Sigmoid colon (tissue), 7 donors: ENCODE measurements around the gene LAS1L. TPM values are rescaled to one million over a fixed set of nuclear protein-coding genes. Genes with fewer than 3 reads are reported as not detected.
"Not testable (repeated sequence)": the region's sequence is repeated elsewhere in the genome, so short reads cannot be mapped to it uniquely, and the experiment has no call there.

Source experiments
- DNase-seq: peaks from one replicate; pipeline ENCODE4 v3.0.0-alpha.2; 2019
- H3K27ac ChIP-seq, 4 donors: fragments of 200-600 bp; sonication (generic); one replicate each; pipeline ENCODE4 v1.5.1; 2016 to 2019; ENCODE audit warnings: mild to moderate bottlenecking in 1 of 4
- H3K27me3 ChIP-seq, 3 donors: fragments of 200-600 bp; sonication (generic); one replicate each; pipeline ENCODE4 v1.5.1; 2019; ENCODE audit warnings: mild to moderate bottlenecking in 1 of 3
- H3K36me3 ChIP-seq, 4 donors: fragments of 200-600 bp; sonication (generic); one replicate each; pipeline ENCODE4 v1.5.1; 2016 to 2019
- H3K4me1 ChIP-seq, 4 donors: fragments of 200-600 bp; sonication (generic); one replicate each; pipeline ENCODE4 v1.5.1; 2017 to 2019
- H3K4me3 ChIP-seq, 4 donors: fragments of 200-600 bp; sonication (generic); one replicate each; pipeline ENCODE4 v1.5.1; 2017 to 2019; ENCODE audit warnings: mild to moderate bottlenecking in 2 of 4, moderate library complexity in 1 of 4
- H3K9me3 ChIP-seq, 4 donors: fragments of 200-600 bp in 3 of 4; sonication (generic) in 3 of 4; one replicate each; pipeline versions ENCODE4 v1.5.1 to v1.6.1; 2013 to 2019
- EP300 ChIP-seq, 4 donors: sonication (generic); formaldehyde crosslinking; IDR thresholded peaks; one replicate each; pipeline ENCODE4 v1.6.1; 2017; ENCODE audit warnings: antibody characterized with exemption in 4 of 4
- POLR2A ChIP-seq, 2 donors: fragments of 450-650 bp; IDR thresholded peaks; one replicate each; pipeline ENCODE4 v1.6.1; 2016; ENCODE audit warnings: antibody characterized with exemption in 2 of 2, mild to moderate bottlenecking in 2 of 2, moderate library complexity in 2 of 2
- POLR2AphosphoS5 ChIP-seq, 4 donors: sonication (generic); formaldehyde crosslinking; IDR thresholded peaks; one replicate each; pipeline ENCODE4 v1.6.1; 2017; ENCODE audit warnings: antibody characterized with exemption in 4 of 4
- WGBS, 2 donors: extraction: QIAGEN DNeasy Blood & Tissue Kit; methylation state at CpG; one replicate each; pipeline ENCODE4 v1.1.7; 2013; 5-methylcytosine and 5-hydroxymethylcytosine counted together
- intact Hi-C: fragments of 100-400 bp; cut with DNase I; formaldehyde crosslinking; loops from one replicate; pipeline ENCODE4 v1.15.1; 2023
- polyA plus RNA-seq, 3 donors: library from polyadenylated mRNA; stranded (reverse); fragments of 200-250 nt; gene quantifications; one replicate each; pipeline ENCODE4 v1.2.3, GENCODE V29; 2013
- total RNA-seq, 4 donors: library from RNA; depleted of rRNA; stranded (reverse); fragments of >200 nt; gene quantifications; one replicate each; pipeline ENCODE4 v1.1.0, GENCODE V29; 2016
- TF ChIP-seq, protein P1 (sequence below), 4 experiments: fragments of 450-650 bp in 3 of 4; fragments of 200-600 bp in 1 of 4; IDR thresholded peaks; one replicate each; pipeline ENCODE4 v1.5.1; 2016 to 2019; ENCODE audit warnings: antibody characterized with exemption in 4 of 4, mild to moderate bottlenecking in 3 of 4, moderate library complexity in 2 of 4
- donor health status: healthy with polysubstance abuse.
- donor health status: Bipolar disorder and iron deficiency.
- donor health status: healthy.

Gene LAS1L
- total and polyA plus RNA-seq, 7 donors = 7.6 to 23.9 (median 21.2) TPM

- DNase-seq = no peak
- TF ChIP-seq EP300 (IDR thresholded peaks at IDR 0.05) (no peak), POLR2AphosphoS5 (IDR thresholded peaks at IDR 0.05) (no peak), POLR2A (IDR thresholded peaks at IDR 0.05) (no peak)
- TF ChIP-seq, protein P1, sequence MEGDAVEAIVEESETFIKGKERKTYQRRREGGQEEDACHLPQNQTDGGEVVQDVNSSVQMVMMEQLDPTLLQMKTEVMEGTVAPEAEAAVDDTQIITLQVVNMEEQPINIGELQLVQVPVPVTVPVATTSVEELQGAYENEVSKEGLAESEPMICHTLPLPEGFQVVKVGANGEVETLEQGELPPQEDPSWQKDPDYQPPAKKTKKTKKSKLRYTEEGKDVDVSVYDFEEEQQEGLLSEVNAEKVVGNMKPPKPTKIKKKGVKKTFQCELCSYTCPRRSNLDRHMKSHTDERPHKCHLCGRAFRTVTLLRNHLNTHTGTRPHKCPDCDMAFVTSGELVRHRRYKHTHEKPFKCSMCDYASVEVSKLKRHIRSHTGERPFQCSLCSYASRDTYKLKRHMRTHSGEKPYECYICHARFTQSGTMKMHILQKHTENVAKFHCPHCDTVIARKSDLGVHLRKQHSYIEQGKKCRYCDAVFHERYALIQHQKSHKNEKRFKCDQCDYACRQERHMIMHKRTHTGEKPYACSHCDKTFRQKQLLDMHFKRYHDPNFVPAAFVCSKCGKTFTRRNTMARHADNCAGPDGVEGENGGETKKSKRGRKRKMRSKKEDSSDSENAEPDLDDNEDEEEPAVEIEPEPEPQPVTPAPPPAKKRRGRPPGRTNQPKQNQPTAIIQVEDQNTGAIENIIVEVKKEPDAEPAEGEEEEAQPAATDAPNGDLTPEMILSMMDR (IDR thresholded peaks at IDR 0.05) = no peak
- no peak overlapping the region for H3K4me3 ChIP-seq
- H3K4me1 ChIP-seq = no peaks in the 10 kb centered on the region
- no peaks in the 10 kb centered on the region for H3K9me3 ChIP-seq
- intact Hi-C loops = no loop called here
- H3K36me3 ChIP-seq = no peaks in the 10 kb centered on the region
- H3K27ac ChIP-seq = no peak overlapping the region
- 95 to 97% methylated on average over 11 of the region's 11 CpGs for WGBS, 2 donors
- H3K27me3 ChIP-seq = no peaks in the 10 kb centered on the region
Observed at GRCh38 chrX:65502618-65503017, 32.0 kb downstream of the LAS1L start.

GRCh38 chrX:65493431-65493830 is 41.2 kb downstream of the LAS1L start:
- WGBS, 2 donors = 90 to 100% methylated on average over 1 of the region's 1 CpG
- TF ChIP-seq POLR2AphosphoS5 (IDR thresholded peaks at IDR 0.05) (no peak), EP300 (IDR thresholded peaks at IDR 0.05) (no peak), POLR2A (IDR thresholded peaks at IDR 0.05) (no peak)
- TF ChIP-seq, protein P1 (IDR thresholded peaks at IDR 0.05) = no peak
- no peak overlapping the region for H3K27ac ChIP-seq
- DNase-seq = no peak
- H3K36me3 ChIP-seq = no peaks in the 10 kb centered on the region
- no peaks in the 10 kb centered on the region for H3K4me1 ChIP-seq
- intact Hi-C loops = no loop called here
- H3K9me3 ChIP-seq = no peaks in the 10 kb centered on the region
- no peak overlapping the region for H3K4me3 ChIP-seq
- no peaks in the 10 kb centered on the region for H3K27me3 ChIP-seq

GRCh38 chrX:65491620-65492019 is 43.0 kb downstream of the LAS1L start:
- no peak for DNase-seq
- H3K9me3 ChIP-seq = no peaks in the 10 kb centered on the region
- H3K4me1 ChIP-seq = no peaks in the 10 kb centered on the region
- H3K27ac ChIP-seq = no peak overlapping the region
- H3K4me3 ChIP-seq = no peak overlapping the region
- no peak for TF ChIP-seq EP300 (IDR thresholded peaks at IDR 0.05)
- no peak for TF ChIP-seq POLR2A (IDR thresholded peaks at IDR 0.05)
- TF ChIP-seq POLR2AphosphoS5 (IDR thresholded peaks at IDR 0.05) = no peak
- TF ChIP-seq, protein P1 (IDR thresholded peaks at IDR 0.05) = no peak
- intact Hi-C loops = no loop called here
- H3K36me3 ChIP-seq = no peaks in the 10 kb centered on the region
- 93 to 94% methylated on average over 3 of the region's 3 CpGs for WGBS, 2 donors
- H3K27me3 ChIP-seq = no peaks in the 10 kb centered on the region

DNA sequence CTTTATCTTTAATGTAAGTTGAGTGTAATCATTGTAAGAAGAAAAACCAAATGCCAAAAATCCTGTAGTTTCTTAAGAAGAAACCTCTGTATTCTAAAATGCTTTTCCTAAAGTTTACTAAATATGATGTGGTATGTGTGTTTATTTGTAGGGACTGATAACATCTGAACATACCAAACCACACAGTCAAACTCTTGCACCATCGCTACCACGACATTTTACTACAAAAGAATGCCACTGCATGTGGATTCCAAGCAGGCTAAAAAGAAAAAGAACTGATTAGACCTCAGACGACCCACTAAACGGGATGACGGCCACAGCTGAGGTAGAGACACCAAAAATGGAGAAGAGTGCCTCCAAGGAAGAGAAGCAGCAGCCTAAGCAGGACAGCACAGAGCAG is 46.1 kb downstream of the LAS1L start:
- H3K4me1 ChIP-seq = no peaks in the 10 kb centered on the region
- H3K27me3 ChIP-seq = no peaks in the 10 kb centered on the region
- TF ChIP-seq POLR2A (IDR thresholded peaks at IDR 0.05) (no peak), EP300 (IDR thresholded peaks at IDR 0.05) (no peak), POLR2AphosphoS5 (IDR thresholded peaks at IDR 0.05) (no peak)
- TF ChIP-seq, protein P1 (IDR thresholded peaks at IDR 0.05) = no peak
- intact Hi-C loops = no loop called here
- no peak overlapping the region for H3K4me3 ChIP-seq
- WGBS, 2 donors = 81 to 86% methylated on average over 5 of the region's 5 CpGs
- H3K9me3 ChIP-seq = no peaks in the 10 kb centered on the region
- no peak overlapping the region for H3K27ac ChIP-seq
- no peaks in the 10 kb centered on the region for H3K36me3 ChIP-seq
- no peak for DNase-seq

GRCh38 chrX:65480960-65481359 is 53.6 kb downstream of the LAS1L start:
- no peak overlapping the region for H3K4me3 ChIP-seq
- H3K9me3 ChIP-seq = no peaks in the 10 kb centered on the region
- 74 to 80% methylated on average over 3 of the region's 3 CpGs for WGBS, 2 donors
- DNase-seq = no peak
- H3K36me3 ChIP-seq = no peaks in the 10 kb centered on the region
- H3K4me1 ChIP-seq = no peaks in the 10 kb centered on the region
- TF ChIP-seq POLR2A (IDR thresholded peaks at IDR 0.05) (no peak), EP300 (IDR thresholded peaks at IDR 0.05) (no peak), POLR2AphosphoS5 (IDR thresholded peaks at IDR 0.05) (no peak)
- TF ChIP-seq, protein P1 (IDR thresholded peaks at IDR 0.05) = no peak
- no peaks in the 10 kb centered on the region for H3K27me3 ChIP-seq
- H3K27ac ChIP-seq = no peak overlapping the region
- intact Hi-C loops = no loop called here

DNA sequence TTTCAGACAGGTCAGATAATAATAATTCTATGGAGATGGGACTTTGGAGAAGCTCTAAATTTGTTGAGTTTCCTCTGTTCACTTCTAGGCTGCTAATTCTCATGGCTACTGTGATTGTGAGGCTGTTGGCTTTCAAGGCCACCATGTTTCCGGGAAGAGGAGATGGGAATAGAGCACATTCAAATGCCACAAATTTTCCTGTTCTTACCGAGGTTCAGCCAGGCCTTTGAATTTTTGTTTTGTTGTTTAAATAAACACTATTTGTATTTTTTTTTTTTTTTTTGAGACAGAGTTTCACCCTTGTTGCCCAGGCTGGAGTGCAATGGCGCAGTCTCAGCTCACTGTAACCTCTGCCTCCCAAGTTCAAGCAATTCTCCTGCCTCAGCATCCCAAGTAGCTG is 55.5 kb downstream of the LAS1L start:
- H3K36me3 ChIP-seq, DNase-seq, H3K4me1 ChIP-seq, H3K9me3 ChIP-seq, intact Hi-C loops, H3K27ac ChIP-seq, H3K27me3 ChIP-seq, H3K4me3 ChIP-seq: not testable (repeated sequence)
- WGBS, 2 donors = 90 to 96% methylated on average over 3 of the region's 3 CpGs
